HPDE6-E6E7 (cell line): ENCODE data around the gene WARS2.
A peak's percentile ranks its signal among the peaks of the same experiment; 100 is the strongest.

Source experiments
- DNase-seq: peaks from one replicate; pipeline ENCODE4 v3.0.0; 2011; ENCODE audit warnings: missing footprints; ENCODE audit errors: extremely low spot score

The WARS2 gene

DNA sequence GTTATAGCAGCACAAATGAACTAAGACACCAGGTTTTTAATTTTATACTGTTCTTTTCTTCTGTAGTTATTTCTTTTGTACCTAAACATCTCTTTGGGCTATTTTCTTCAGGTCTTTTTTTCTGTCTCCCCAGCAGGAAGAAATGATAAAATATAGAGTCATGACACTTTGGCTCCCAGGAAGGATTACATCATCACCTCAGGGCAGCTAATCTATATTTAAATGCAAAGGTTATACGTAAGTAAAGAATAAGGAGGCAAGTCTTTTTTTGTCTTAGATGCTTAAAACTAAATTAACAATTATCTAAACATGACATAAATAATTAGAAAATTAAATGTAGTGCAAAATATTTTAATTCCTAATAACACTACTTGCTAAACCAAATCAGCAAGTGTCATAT, 57.0 kb downstream of the WARS2 start:
- no peak for DNase-seq

DNA sequence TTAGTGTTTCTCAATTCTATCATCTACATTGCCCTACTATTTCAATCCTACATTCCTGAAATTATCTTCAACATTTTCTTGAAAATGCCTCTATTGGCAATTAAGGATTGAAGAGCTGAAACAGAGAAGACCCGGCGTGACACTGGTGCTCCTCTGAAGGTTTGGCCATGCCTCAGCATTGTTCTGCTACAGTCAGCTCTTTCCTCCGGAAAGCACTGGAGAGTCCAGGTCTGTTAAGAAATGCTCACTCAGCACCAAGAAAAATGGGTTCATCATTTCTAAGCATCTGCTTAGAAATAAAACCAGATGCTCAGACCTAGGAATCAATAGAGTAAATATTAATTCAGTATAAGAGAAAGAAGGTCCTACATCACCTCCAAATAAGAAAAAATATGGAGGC, 58.8 kb downstream of the WARS2 start:
- DNase-seq: no peak

DNA sequence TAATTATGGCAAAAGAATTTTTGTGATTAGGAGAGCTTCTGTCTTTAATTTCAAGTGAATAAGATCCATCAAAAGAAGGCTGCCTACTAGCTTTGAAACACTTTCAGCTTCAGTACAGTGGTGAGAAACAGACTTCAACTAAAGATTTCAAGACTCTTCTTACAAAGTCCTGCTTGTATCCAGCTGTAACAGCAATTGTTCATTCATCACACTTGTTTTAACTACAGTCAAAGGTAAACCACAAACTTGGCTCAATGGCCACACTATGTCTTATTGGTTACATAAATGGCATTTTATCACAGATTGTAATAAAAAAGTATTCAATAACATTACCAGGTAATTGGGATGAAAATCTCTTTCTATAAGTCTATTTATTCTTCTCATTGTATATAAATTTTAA, 59.2 kb downstream of the WARS2 start:
- DNase-seq: no peak

DNA sequence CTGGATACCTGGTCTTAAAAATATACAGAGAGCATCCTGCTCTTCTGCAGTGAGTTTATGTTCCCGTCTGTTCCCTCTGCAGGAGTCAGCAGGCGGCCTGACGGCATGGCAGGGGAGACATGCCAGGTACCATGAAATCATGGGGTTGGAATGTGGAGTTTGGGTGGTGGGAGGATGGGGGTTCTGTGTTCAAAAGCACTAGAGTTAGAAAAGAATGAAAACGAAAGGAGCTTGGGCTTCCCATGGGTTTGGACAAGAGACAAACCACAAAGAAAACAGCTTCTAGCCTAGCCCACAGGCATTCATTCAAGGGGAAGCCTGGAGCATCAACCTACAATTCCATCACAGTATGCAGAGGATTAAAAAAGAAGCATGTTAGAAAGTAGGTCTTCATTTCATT, 59.9 kb downstream of the WARS2 start:
- no peak for DNase-seq

DNA sequence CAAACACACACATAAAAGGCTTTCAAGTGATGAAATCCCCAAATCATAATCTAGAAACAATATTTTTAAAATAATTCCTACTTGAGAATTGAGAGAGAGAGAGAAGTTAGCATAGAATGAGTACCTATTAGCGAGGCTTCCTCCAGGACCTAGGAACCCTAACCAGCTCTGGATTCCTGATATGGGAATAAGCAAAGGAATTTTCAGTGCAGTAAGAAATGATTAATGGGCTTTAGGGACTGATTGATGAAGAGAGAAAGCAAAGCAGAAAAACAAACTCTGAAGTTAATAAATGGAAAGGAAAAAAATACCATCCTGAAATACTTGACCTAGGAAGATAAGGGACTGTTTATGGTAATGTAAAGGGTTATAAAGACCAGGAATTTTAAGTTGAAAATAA, 60.6 kb downstream of the WARS2 start:
- DNase-seq: no peak

DNA sequence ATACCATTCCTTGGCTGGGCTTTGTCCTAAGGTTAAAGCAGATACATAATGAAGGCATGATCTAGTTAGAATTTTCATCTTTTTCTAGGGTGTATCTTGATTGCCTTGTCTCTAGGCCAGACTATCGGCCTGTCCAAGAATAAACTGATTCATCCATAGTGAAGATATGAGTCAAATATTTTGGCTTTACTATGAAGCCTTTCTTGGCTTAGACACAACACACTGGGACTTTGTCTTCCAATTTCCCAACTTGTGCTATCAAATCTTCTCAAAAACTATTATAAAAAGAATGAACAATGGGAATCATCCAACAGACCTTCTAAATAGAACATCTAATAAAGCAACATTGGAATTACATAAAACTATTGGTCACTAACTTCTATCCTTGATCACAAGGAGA, 64.8 kb downstream of the WARS2 start:
- DNase-seq: no peak

DNA sequence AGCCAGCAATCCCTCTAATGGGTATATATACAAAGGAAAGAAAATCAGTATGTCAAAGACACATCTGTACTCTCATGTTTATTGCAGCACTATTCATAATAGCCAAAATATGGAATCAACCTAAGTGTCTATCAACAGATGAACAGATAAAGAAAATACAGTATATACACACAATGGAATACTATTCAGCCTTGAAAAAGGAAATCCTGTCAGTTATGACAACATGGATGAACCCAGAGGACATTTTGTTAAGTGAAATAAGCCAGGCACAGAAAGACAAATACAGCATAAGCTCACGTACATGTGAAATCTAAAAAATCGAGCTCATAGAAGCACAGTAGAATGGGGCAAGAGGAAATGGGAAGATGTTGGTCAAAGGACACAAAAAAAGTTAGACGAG, 69.1 kb downstream of the WARS2 start:
- DNase-seq: no peak

DNA sequence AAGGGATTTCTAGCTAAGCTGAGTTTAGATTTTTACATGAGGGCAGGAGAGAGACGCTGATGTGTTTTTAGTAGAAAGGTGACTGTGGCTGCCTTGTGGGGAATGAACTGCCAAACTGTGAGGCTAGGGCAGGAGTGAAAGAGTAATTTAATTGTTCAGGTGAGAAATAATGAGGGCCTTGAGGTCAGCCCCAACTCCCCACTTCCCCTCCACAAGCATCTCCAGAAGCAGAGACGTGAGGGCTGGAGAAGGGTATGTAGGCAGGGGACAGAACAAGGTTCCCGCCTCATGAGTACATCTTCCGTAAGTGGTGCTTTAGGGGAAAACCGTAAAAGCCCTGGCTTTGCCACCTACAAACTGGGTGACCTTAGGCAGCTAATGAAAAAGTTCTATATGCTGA, 70.8 kb downstream of the WARS2 start:
- no peak for DNase-seq

DNA sequence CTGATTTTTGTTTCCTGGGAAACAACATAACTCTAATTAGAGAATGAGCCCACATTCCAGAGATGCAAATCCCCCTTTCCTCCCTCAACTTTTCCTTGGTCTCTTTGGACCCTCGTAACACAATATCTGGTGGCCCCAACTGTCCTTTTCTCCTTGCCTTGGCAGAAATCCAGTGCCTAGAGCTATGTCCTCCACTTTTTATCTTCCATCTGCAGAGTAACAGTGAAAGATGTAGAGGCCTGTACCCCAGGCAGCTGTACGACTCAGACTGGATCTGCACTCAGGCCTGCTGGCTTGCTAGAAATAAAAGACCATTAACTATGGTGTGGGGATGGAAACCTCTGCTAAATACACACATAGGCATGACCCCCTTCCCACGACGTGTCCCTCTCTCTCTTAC, 72.0 kb downstream of the WARS2 start:
- no peak for DNase-seq

DNA sequence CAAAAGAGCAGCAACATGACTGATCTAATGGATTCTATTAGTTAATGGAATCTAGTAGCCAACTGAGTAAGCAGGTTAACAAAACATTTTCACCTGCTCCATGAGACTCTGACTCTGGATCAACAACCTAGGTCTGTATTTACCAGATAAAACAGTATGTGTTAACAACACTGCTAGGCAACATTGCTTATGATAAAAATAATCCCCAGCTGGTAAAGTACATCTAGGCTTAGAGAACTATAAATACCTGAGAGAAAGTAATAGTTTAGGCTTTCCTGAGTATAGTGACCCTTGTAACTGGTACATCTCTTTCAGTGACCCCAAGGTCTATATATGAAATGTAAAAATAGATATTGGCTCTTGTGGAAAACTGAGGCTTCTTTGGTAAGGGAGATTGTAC, 78.8 kb downstream of the WARS2 start:
- no peak for DNase-seq

DNA sequence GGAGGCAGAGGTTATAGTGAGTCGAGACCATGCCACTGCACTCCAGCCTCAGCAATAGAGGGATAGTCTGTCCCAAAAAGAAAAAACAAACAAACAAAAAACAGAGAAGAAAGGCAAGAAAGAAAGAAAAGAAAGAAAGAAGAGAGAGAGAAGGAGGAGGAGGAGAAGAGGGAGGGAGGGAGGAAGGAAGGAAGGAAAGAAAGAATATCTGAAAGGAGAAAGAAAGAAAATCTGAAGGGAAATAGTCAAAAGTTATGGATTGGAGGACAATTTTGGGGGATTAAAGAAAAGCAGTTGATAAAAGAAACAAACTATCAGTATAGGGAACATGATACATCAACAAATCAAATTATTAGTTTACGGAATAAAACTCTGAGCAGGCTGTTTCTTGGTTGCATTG, 84.9 kb downstream of the WARS2 start:
- DNase-seq: no peak

DNA sequence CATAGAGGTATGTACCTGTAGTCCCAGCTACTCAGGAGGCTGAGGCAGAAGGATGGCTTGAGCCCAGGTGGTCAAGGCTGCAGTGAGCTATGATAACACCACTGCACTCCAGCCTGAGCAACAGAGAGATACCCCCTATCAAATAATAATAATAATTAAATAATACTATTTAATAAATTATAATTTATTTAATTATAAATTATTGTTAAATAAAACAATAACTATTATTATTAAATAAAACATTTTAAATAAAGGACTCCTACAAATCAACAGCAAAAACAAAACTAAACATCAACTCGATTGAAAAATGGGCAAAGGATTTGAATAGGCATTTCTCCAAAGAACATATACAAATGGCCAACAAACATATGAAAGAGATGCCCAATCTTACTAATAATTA, 86.5 kb downstream of the WARS2 start:
- no peak for DNase-seq

DNA sequence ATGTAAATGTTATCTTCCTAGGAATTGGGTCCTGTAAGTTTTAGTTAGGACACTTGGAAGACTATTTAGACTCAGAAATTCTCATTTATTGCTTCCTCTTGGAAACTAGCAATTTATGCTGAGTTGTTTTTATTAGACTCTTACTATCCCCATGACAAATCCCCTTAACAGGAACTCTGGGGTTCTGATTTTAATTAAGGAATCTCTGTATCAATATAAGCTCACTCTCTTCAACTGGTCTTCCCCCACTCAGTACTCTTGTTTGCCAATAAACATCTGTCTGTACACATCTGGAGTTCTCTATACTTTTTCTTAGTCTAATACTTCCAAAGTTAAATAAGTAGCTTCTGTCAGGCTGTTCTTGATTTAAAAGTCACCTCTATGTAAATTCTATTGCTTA, 88.2 kb downstream of the WARS2 start:
- DNase-seq: no peak

DNA sequence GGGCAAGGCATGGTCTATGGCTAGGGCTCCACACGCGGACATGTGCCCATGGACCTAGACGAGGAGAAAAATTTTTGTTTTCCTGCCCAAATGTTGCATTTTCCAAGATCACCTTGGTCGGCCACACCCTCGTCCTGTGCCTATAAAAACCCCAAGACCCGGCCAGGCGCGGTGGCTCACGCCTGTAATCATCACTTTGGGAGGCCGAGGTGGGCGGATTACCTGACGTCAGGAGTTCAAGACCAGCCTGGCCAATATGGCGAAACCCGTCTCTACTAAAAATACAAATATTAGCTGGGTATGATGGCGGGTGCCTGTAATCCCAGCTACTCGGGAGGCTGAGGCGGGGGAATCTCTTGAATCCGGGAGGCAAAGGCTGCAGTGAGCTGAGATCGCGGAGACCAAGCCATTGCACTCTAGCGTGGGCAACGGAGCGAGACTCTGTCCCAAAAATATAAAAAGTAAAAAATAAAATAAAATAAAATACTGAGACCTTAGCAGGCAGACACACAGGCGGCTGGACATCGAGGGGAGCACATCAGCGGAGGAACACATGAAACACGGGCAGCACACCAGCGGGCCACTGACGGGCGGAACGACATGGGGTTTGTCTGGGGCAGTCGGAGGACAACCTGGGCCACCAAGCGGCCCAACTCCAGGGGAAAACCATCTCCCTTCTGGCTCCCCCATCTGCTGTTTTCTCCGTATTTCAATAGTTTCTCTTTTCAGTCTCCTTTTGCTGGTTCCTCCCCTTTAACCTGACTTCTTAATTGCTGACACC, 91.6 kb downstream of the WARS2 start:
- DNase-seq: no peak

DNA sequence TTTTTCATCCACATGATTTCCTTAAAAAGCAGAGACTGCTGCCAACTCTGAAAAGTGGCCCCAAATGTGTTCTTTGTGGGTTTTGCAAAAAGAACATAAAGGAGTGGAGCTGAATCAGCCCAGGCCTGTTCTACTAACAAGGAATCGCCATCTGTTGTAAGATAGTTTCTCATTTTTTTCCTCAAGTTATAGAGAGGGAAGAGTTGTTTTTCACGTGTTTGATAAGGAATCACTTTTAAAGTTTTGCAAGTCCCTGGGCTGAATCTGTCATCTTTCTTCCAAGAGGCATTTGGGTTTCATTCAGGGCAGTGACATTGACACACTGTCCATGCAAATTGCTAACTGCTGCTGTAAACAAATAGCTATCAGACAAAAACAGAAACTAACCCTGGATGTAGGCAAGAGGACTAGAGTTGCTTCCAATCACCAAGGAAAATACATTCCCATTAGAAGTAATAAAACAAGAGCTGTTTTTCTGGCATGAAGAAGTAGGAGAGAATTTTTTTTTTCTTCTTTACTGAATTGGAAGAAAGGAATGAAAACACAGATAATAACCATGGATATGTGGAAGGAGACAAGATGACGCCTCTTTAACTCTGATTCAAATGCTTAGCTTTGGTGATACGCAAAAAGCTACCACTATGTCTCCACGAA, 93.5 kb downstream of the WARS2 start:
- no peak for DNase-seq

DNA sequence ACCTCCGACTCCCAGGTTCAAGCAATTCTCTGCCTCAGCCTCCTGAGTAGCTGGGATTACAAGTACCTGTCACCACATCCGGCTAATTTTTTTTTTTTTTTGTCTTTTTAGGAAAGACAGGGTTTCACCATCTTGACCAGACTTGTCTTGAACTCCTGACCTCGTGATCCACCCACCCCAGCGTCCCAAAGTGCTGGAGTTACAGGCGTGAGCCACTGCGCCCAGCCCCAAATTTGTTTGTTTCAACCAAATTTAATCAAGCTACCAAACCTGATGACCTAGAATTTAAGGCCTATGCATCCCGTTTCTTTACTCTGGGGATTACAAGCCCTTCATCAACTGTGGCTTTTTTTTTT, 94.0 kb downstream of the WARS2 start:
- DNase-seq: no peak

DNA sequence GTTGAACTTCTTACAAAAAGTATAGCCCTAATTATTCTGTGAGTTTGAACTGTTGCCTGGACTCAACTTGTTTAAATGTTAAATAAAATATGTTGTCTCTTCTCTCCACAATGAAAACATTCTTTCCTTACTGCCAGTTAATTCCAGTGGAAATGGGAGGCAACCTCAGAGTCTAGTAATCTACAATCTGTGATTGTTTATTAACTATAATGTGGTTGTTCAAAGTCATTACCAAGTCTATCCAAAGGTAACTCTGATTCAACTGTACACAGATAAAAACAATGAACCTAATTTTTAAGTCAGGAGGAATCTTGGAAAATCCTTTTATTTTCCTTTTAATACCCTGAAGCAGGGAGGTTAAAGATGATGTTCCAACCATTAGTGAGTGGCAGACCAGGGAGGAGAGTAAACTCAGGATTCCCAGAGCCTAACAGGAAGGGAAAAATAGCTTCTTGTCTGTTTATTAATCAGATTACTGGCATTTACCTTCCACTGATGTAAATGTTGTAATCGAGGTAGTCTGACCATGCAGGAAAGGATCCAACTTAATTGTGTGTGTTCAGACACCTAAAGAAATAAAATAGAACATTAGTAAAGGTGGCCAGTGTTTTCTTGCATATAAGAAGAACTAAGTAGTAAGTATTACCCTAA, 95.2 kb downstream of the WARS2 start:
- no peak for DNase-seq

DNA sequence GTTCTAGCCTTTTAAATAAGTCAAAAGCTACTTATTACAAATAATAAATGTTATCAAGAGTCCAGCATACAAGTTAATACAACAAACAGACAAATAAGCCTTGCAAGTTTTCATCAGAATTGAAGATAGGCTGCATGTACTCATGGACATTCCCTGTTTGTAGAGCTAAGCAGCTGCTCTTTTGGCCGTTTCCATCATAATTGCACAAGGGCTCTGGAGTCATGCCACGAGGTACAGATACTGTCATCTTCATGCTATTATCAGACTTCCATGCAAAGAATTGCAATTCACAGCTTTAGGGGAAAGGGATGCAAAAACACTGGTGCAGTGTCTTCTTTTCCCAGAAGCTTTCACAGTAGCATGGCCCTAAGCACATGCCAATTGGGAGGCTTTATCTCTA, 99.5 kb downstream of the WARS2 start:
- no peak for DNase-seq

DNA sequence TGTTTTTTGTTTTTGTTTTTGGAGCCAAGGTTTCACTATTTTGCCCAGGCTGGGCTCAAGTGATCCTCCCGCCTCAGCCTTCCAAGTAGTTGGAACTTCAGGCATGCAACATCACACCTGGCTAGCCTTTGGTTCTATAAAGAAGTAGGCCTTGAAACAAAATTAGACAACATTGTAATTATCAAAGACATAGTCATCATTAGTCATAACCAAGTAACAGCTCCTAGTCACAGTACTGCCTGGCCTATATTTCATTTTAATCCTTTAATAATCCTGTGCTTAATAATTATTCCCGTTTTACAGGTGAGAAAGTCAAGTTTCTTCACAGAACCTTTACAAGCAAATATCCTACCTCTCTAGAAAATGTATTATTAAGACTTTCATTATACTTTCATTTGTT, 100.0 kb downstream of the WARS2 start:
- DNase-seq: peak; percentile 5

DNA sequence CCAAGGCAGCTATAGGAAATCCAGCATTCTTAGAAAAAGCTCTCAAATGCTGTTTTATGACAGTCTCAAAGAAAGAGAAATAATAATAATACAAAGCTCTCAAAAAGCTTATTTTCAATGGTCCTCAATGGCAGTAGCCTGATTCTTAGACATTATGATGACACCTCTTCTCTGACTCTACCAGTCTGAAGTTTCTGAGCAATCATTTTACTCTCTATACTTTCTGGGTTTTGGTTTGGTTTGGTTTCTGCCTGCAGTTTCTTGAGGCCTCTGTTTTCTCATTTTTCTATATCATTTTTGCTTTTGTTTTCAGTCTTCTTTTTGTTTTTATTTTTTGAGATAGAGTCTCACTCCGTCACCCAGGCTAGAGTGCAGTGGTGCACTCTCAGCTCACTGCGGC, 102.1 kb downstream of the WARS2 start:
- DNase-seq: no peak

DNA sequence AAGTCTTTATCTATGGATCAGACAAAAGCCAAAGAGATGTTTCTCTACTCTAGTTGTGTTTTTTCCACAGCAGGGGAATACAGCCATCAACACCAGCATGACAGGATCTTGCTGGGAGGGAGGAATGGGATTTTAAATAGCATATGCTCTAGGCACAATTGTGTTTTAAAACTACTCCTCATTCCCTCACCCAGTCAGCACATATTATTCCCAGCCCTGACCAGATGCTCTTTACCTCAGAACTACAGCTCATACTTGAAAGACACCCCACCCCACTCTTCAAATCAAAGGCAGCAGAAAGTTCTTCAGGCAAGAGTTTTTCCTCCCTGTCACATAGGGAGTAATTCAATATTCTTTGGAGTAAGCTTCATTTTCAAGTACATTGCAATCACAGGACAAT, 106.1 kb downstream of the WARS2 start:
- no peak for DNase-seq

DNA sequence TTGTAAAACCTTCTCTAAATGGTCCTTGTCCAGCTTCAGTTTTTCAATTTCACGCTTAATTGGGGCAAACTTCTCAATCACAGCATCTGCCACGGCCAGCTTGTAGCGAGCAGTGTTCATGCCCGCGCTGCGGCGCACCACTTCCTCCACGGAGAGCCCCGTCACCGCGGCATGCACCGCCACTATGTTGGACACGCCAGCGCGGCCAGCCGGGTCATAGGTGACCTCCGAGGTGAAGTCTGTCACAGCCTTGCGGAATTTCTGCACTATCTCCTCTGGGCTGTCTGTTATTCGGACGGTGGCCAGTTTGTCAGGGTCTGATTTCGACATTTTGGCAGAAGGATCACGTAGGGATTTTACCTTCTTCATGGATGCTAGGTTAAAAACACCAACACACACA, 107.5 kb downstream of the WARS2 start:
- no peak for DNase-seq

DNA sequence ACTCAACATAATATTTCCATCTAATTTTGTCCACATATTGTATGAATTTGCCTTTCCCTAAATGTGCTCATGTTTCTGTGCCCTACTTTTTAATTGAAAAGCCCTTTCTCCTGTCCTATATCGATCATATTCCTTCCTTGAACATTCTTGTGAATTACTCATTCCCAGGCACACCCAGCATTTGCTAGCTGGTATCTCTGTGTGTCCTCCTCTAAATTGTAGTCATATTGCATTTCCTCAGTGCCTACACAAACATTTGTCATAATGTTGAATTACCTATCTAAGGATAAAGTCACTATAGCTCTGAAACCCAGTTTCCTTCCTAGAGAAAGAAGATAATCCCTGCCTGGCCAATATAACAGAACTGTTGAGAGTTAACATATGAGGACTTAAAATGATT, 112.7 kb downstream of the WARS2 start:
- no peak for DNase-seq
